KMS-11 (cell line): ENCODE measurements around the gene TBC1D22B.
"Not testable (repeated sequence)": the region's sequence is repeated elsewhere in the genome, so short reads cannot be mapped to it uniquely, and the experiment has no call there.

ENCODE experiments used
- H2AFZ ChIP-seq: fragments of 200-600 bp; sonication (generic); 2 replicates; pipeline ENCODE4 v1.6.1; 2016; ENCODE audit warnings: antibody characterized with exemption, mixed run types, low read depth
- H3K27ac ChIP-seq: fragments of 200-600 bp; sonication (generic); 2 replicates; pipeline ENCODE4 v1.6.1; 2016; ENCODE audit warnings: mild to moderate bottlenecking, mixed run types
- H3K27me3 ChIP-seq: fragments of 200-600 bp; sonication (generic); 2 replicates; pipeline ENCODE4 v1.6.1; 2017; ENCODE audit warnings: mild to moderate bottlenecking, low read depth, mixed run types, moderate library complexity; ENCODE audit not compliant: insufficient read depth
- H3K36me3 ChIP-seq: fragments of 200-600 bp; sonication (generic); 2 replicates; pipeline ENCODE4 v1.6.1; 2017; ENCODE audit warnings: mild to moderate bottlenecking, mixed run types; ENCODE audit not compliant: insufficient read depth
- H3K4me1 ChIP-seq: fragments of 200-600 bp; sonication (generic); 2 replicates; pipeline ENCODE4 v1.6.1; 2016; ENCODE audit warnings: mild to moderate bottlenecking, low read depth, mixed run types; ENCODE audit not compliant: poor library complexity, severe bottlenecking
- H3K4me2 ChIP-seq: fragments of 200-600 bp; sonication (generic); 2 replicates; pipeline ENCODE4 v1.7.0; 2016; ENCODE audit warnings: mild to moderate bottlenecking, mixed run types
- H3K4me3 ChIP-seq: fragments of 200-600 bp; sonication (generic); IDR thresholded peaks from 2 replicates; pipeline ENCODE4 v1.6.1; 2017; ENCODE audit warnings: low read depth, low read length, mixed read lengths; ENCODE audit not compliant: insufficient read depth
- H3K79me2 ChIP-seq: fragments of 200-600 bp; sonication (generic); 2 replicates; pipeline ENCODE4 v1.6.1; 2016; ENCODE audit warnings: low read depth, mixed run types; ENCODE audit not compliant: insufficient read depth
- H3K9ac ChIP-seq: fragments of 200-600 bp; sonication (generic); 2 replicates; pipeline ENCODE4 v1.6.1; 2016; ENCODE audit warnings: mild to moderate bottlenecking, mixed run types
- H4K20me1 ChIP-seq: fragments of 200-600 bp; sonication (generic); 2 replicates; pipeline ENCODE4 v1.6.1; 2016; ENCODE audit warnings: mild to moderate bottlenecking, mixed run types; ENCODE audit not compliant: insufficient read depth
- TF ChIP-seq, protein P1 (sequence below): fragments of 200-600 bp; sonication (generic); conservative IDR thresholded peaks from 2 replicates; pipeline ENCODE4 v1.6.1; 2017; ENCODE audit warnings: low read depth, mild to moderate bottlenecking, antibody characterized with exemption, low read length, moderate library complexity, mixed read lengths

TBC1D22B gene

DNA sequence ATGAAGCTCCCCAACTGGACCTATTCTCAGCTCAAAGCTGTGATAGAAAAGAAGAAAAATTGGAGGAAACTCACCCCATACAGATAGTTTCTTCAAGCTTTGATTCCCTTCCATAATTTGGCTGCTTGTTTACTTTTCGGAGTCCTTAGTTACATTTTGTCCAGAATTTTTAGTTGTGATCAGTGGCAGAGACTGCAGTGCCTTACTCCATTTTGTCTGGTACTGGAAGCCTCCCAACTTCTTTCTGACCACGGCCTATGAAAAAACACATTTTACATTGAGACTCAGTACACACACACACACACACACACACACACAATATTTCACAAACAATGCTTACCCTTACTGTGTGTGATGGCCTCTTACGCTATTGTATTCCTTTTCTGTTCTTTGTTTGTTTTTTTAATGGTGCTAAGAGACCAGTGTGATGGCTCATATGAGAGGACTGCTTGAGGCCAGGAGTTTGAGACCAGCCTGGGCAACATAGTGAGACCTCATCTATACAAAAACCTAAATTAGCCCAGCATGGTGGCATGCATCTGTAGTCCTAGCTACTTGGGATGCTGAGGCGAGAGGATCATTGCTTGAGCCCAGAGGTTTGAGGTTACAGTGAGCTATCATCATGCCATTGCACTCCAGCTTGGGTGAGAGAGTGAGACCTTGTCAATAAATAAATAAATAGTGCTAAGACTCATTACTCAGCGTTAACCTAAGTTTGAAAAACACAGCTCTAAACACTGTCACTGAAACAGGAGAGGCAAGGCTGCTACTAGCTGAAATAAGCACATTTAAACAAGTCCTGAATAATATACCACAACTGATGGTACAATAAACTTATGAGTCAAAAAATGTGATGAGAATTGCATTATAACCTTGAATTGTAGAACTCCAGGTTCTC, 82.4 kb downstream of the TBC1D22B start:
- H4K20me1 ChIP-seq: no peaks in the 10 kb centered on the region
- no peak overlapping the region for H3K4me3 ChIP-seq
- TF ChIP-seq, protein P1, sequence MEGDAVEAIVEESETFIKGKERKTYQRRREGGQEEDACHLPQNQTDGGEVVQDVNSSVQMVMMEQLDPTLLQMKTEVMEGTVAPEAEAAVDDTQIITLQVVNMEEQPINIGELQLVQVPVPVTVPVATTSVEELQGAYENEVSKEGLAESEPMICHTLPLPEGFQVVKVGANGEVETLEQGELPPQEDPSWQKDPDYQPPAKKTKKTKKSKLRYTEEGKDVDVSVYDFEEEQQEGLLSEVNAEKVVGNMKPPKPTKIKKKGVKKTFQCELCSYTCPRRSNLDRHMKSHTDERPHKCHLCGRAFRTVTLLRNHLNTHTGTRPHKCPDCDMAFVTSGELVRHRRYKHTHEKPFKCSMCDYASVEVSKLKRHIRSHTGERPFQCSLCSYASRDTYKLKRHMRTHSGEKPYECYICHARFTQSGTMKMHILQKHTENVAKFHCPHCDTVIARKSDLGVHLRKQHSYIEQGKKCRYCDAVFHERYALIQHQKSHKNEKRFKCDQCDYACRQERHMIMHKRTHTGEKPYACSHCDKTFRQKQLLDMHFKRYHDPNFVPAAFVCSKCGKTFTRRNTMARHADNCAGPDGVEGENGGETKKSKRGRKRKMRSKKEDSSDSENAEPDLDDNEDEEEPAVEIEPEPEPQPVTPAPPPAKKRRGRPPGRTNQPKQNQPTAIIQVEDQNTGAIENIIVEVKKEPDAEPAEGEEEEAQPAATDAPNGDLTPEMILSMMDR: no peak
- no peak overlapping the region for H3K27ac ChIP-seq
- H2AFZ ChIP-seq: no peak overlapping the region
- no peak overlapping the region for H3K9ac ChIP-seq
- H3K36me3 ChIP-seq: no peaks in the 10 kb centered on the region
- H3K79me2 ChIP-seq: no peaks in the 10 kb centered on the region
- no peaks in the 10 kb centered on the region for H3K4me1 ChIP-seq
- no peak overlapping the region for H3K4me2 ChIP-seq
- H3K27me3 ChIP-seq: no peaks in the 10 kb centered on the region

DNA sequence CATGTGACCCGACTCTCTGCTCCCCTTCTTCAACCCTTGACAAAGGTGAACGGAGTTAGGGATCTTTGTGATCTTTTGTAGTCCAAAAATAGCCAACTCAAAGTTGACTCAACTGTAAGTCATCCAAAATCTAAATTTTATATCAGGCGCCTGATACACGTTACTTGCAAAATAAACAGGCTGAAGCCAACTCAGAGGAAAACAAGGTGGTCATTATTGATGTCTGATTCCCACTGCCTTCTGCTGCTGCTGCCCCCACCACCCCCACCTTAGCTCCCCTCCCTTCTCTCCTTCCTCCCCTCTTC, 83.0 kb downstream of the TBC1D22B start:
- TF ChIP-seq, protein P1: no peak
- no peak overlapping the region for H2AFZ ChIP-seq
- no peak overlapping the region for H3K4me2 ChIP-seq

DNA sequence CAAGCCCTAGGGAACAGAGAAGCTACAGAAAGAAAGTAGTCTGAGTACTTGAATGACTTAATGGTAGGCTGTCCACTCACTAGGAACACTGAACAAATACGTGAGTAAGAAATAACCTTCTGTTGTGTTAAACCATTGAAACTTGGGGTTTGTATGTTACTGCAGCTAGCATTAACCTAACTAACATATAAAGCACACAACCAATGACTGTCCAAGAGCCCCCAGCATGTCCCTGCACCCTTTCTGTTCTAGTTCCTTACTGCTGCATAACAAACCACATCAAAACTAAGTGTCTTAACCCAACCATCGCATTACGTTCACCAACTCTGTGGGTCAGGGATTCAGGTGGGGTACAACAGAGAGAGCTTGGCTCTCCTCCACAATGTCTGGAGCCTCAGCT, 85.7 kb downstream of the TBC1D22B start:
- Histone ChIP-seq H3K4me3 (no peak overlapping the region), H3K36me3 (no peaks in the 10 kb centered on the region), H3K79me2 (no peaks in the 10 kb centered on the region), H3K9ac (no peak overlapping the region), H4K20me1 (no peaks in the 10 kb centered on the region), H2AFZ (no peak overlapping the region), H3K4me1 (no peaks in the 10 kb centered on the region), H3K4me2 (no peak overlapping the region), H3K27ac (no peak overlapping the region), H3K27me3 (no peaks in the 10 kb centered on the region)
- TF ChIP-seq, protein P1: no peak

More for the DNA sequence above, 83.0 kb downstream of the TBC1D22B start:
- H3K27ac ChIP-seq: no peak overlapping the region
- no peak overlapping the region for H3K4me3 ChIP-seq
- no peak overlapping the region for H3K9ac ChIP-seq
- H3K4me1 ChIP-seq: no peaks in the 10 kb centered on the region
- no peaks in the 10 kb centered on the region for H3K27me3 ChIP-seq
- H3K79me2 ChIP-seq: no peaks in the 10 kb centered on the region
- H3K36me3 ChIP-seq: no peaks in the 10 kb centered on the region
- H4K20me1 ChIP-seq: no peaks in the 10 kb centered on the region

DNA sequence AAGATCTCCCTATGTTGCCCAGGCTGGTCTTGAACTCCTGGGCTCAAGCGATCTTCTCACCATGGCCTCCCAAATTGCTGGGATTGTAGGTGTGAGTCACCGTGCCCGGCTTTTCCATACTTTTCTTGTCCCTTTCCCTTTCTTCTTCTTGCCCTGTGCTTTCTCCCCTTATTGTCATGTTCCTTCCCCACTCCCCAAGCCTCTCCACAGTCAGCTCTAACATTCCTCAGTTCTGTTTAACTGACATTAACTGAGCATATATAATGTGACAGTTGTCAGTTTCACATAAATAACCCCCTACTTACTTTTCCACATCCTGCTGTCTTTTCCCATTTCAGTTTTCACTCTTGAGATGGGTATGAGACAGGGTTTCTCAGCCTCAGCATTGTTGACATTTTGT, 86.7 kb downstream of the TBC1D22B start:
- no peak overlapping the region for H3K4me3 ChIP-seq
- no peaks in the 10 kb centered on the region for H3K27me3 ChIP-seq
- H3K36me3 ChIP-seq: no peaks in the 10 kb centered on the region
- H4K20me1 ChIP-seq: no peaks in the 10 kb centered on the region
- H2AFZ ChIP-seq: no peak overlapping the region
- no peaks in the 10 kb centered on the region for H3K79me2 ChIP-seq
- no peak overlapping the region for H3K4me2 ChIP-seq
- no peak overlapping the region for H3K27ac ChIP-seq
- TF ChIP-seq, protein P1: no peak
- H3K4me1 ChIP-seq: no peaks in the 10 kb centered on the region
- no peak overlapping the region for H3K9ac ChIP-seq

DNA sequence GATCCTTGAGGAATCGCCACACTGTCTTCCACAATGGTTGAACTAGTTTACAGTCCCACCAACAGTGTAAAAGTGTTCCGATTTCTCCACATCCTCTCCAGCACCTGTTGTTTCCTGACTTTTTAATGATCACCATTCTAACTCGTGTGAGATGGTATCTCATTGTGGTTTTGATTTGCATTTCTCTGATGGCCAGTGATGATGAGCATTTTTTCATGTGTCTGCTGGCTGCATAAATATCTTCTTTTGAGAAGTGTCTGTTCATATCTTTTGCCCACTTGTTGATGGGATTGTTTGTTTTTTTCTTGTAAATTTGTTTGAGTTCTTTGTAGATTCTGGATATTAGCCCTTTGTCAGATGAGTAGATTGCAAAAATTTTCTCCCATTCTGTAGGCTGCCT, 88.2 kb downstream of the TBC1D22B start:
- not testable (repeated sequence) for H4K20me1 ChIP-seq, H3K4me3 ChIP-seq, H3K4me1 ChIP-seq, H3K27ac ChIP-seq, H3K9ac ChIP-seq, H3K79me2 ChIP-seq, H2AFZ ChIP-seq, H3K4me2 ChIP-seq, H3K27me3 ChIP-seq, H3K36me3 ChIP-seq
